Smooth muscle cell of the brain vasculature (primary cell): ENCODE measurements around the gene DUSP28.
"Not testable (repeated sequence)": the region's sequence is repeated elsewhere in the genome, so short reads cannot be mapped to it uniquely, and the experiment has no call there.

ENCODE experiments used
- DNase-seq: peaks from one replicate; pipeline ENCODE4 v3.0.0-alpha.2; 2012; ENCODE audit warnings: low read depth, low spot score

The DUSP28 gene

GRCh38 chr2:240560480-240561324 is 545 bp downstream of the DUSP28 start:
- peak; percentile 96 for DNase-seq

GRCh38 chr2:240561325-240561971 is 1.3 kb downstream of the DUSP28 start:
- DNase-seq, result no peak

- DNase-seq, result not testable (repeated sequence)
Observed at GRCh38 chr2:240563231-240563630, 3.1 kb downstream of the DUSP28 start.

GRCh38 chr2:240563951-240564560 is 3.9 kb downstream of the DUSP28 start:
- no peak for DNase-seq

GRCh38 chr2:240564561-240565332 is 4.6 kb downstream of the DUSP28 start:
- DNase-seq, result no peak

- DNase-seq, result no peak
Observed at GRCh38 chr2:240565333-240566202, 5.4 kb downstream of the DUSP28 start.

GRCh38 chr2:240566203-240567136 is 6.3 kb downstream of the DUSP28 start:
- DNase-seq, result no peak

- no peak for DNase-seq
Observed at GRCh38 chr2:240567137-240567871, 7.1 kb downstream of the DUSP28 start.

GRCh38 chr2:240567872-240568677 is 7.9 kb downstream of the DUSP28 start, which contains the start of gene RNPEPL1:
Gene RNPEPL1 (plus strand): TSS chr2:240568484. CDS start chr2:240568587, 103 bp downstream.
- DNase-seq, result no peak

- DNase-seq, result no peak
Observed at GRCh38 chr2:240568678-240569522, 8.7 kb downstream of the DUSP28 start.

- no peak for DNase-seq
Observed at GRCh38 chr2:240569523-240569997, 9.4 kb downstream of the DUSP28 start.

- no peak for DNase-seq
Observed at GRCh38 chr2:240569998-240570530, 9.9 kb downstream of the DUSP28 start.

GRCh38 chr2:240570531-240571313 is 10.6 kb downstream of the DUSP28 start:
- no peak for DNase-seq

- no peak for DNase-seq
Observed at GRCh38 chr2:240571314-240571973, 11.3 kb downstream of the DUSP28 start.
